Breast epithelium (tissue), 3 donors: ENCODE data around the gene RCAN1.

Experiments used
- POLR2A ChIP-seq: fragments of 450-650 bp; IDR thresholded peaks from one replicate; pipeline ENCODE4 v1.6.1; 2016; ENCODE audit warnings: antibody characterized with exemption, mild to moderate bottlenecking, moderate library complexity
- POLR2AphosphoS5 ChIP-seq, 3 donors: sonication (generic); formaldehyde crosslinking; IDR thresholded peaks; one replicate each; pipeline ENCODE4 v1.6.1; 2017; ENCODE audit warnings: antibody characterized with exemption in 3 of 3
- TF ChIP-seq, protein P1 (sequence below), 3 donors: fragments of 450-650 bp; IDR thresholded peaks; one replicate each; pipeline ENCODE4 v1.5.1; 2016 to 2017; ENCODE audit warnings: antibody characterized with exemption in 3 of 3, mild to moderate bottlenecking in 3 of 3, moderate library complexity in 3 of 3

DNA sequence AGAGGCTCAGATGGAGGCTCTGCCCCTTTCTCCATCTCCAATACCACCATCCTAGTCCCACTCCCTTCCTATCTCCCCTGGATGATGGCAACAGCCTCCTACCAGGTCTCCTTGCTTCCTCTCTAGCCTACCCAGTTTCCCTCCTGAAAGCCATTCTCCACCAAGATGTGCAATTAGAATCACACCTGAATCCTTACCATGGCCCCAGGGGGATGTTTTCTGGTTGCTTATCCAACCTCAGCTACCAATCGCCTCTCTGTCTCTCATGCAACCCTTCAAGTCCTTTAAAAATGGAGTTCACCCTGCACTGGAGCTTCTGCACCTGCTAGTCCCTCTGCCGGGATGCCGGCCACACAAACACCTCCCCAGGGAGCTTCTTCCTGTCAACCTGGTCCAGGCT lies 2.9 kb downstream of the RCAN1 start:
- TF ChIP-seq, protein P1, sequence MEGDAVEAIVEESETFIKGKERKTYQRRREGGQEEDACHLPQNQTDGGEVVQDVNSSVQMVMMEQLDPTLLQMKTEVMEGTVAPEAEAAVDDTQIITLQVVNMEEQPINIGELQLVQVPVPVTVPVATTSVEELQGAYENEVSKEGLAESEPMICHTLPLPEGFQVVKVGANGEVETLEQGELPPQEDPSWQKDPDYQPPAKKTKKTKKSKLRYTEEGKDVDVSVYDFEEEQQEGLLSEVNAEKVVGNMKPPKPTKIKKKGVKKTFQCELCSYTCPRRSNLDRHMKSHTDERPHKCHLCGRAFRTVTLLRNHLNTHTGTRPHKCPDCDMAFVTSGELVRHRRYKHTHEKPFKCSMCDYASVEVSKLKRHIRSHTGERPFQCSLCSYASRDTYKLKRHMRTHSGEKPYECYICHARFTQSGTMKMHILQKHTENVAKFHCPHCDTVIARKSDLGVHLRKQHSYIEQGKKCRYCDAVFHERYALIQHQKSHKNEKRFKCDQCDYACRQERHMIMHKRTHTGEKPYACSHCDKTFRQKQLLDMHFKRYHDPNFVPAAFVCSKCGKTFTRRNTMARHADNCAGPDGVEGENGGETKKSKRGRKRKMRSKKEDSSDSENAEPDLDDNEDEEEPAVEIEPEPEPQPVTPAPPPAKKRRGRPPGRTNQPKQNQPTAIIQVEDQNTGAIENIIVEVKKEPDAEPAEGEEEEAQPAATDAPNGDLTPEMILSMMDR (IDR thresholded peaks at IDR 0.05) = no peak
- TF ChIP-seq POLR2AphosphoS5 (IDR thresholded peaks at IDR 0.05) = no peak
- TF ChIP-seq POLR2A = no peak
